A673 (cell line): ENCODE results near the gene SMC3.

Experiments
- CTCF ChIP-seq: fragments of 300-800, 200-600 bp; sonication (generic); conservative IDR thresholded peaks from 2 replicates; pipeline ENCODE4 v1.5.1; 2017; ENCODE audit warnings: low read depth, mild to moderate bottlenecking, antibody characterized with exemption, low read length, moderate library complexity, mixed read lengths
- EZH2 ChIP-seq: fragments of 200-600 bp; sonication (generic); IDR thresholded peaks from 2 replicates; pipeline ENCODE4 v1.6.1; 2017; ENCODE audit warnings: borderline replicate concordance, low read depth, mild to moderate bottlenecking, mixed read lengths, antibody characterized with exemption, low read length; ENCODE audit not compliant: poor library complexity, severe bottlenecking

GRCh38 chr10:110609605-110610004 lies 42.1 kb downstream of the SMC3 start:
- no peak for TF ChIP-seq CTCF
- no peak for TF ChIP-seq EZH2
